HEK293 (cell line): ENCODE measurements around the gene RCSD1.

Experiments
- IKZF3 ChIP-seq: fragments of 450-650 bp; IDR thresholded peaks from 2 replicates; pipeline ENCODE4 v1.5.0; 2018; ENCODE audit warnings: missing biosample characterization, mild to moderate bottlenecking, missing genetic modification characterization, moderate library complexity
- KLF9 ChIP-seq: fragments of 450-650 bp; formaldehyde crosslinking; IDR thresholded peaks from 2 replicates; pipeline ENCODE4 v1.5.1; 2016; ENCODE audit warnings: missing biosample characterization, missing genetic modification characterization, low read depth
- PRDM1 ChIP-seq: fragments of 450-650 bp; formaldehyde crosslinking; IDR thresholded peaks from 2 replicates; pipeline ENCODE4; 2016; ENCODE audit warnings: missing biosample characterization, missing genetic modification characterization
- YY2 ChIP-seq: fragments of 450-650 bp; formaldehyde crosslinking; IDR thresholded peaks from 2 replicates; pipeline ENCODE4 v1.5.1; 2016; ENCODE audit warnings: missing biosample characterization, missing genetic modification characterization
- ZNF114 ChIP-seq: fragments of 450-650 bp; formaldehyde crosslinking; IDR thresholded peaks from 2 replicates; pipeline ENCODE4 v1.5.0; 2017; ENCODE audit warnings: missing biosample characterization, missing genetic modification characterization
- ZNF274 ChIP-seq, 2 experiments: fragments of 200-500 bp in 1 of 2; fragments of 450-650 bp in 1 of 2; sonication (Bioruptor generic) in 1 of 2; formaldehyde crosslinking in 1 of 2; IDR thresholded peaks; 2 replicates each; pipeline versions ENCODE4 v1.5.1 to v1.6.1; 2014 to 2016; ENCODE audit warnings: borderline replicate concordance in 1 of 2, inconsistent platforms in 1 of 2, low read length in 1 of 2, missing biosample characterization in 1 of 2, missing genetic modification characterization in 1 of 2
- ZNF311 ChIP-seq: fragments of 450-650 bp; formaldehyde crosslinking; IDR thresholded peaks from 2 replicates; pipeline ENCODE4 v1.5.1; 2017; ENCODE audit warnings: missing biosample characterization, missing genetic modification characterization, borderline replicate concordance
- ZNF354C ChIP-seq: fragments of 450-650 bp; formaldehyde crosslinking; IDR thresholded peaks from 2 replicates; pipeline ENCODE4 v1.5.1; 2016; ENCODE audit warnings: missing biosample characterization, missing genetic modification characterization, low read depth, borderline replicate concordance
- ZNF391 ChIP-seq: fragments of 450-650 bp; formaldehyde crosslinking; IDR thresholded peaks from 2 replicates; pipeline ENCODE4 v1.5.1; 2016; ENCODE audit warnings: low read depth, missing biosample characterization, missing genetic modification characterization, borderline replicate concordance
- ZNF394 ChIP-seq: fragments of 450-650 bp; formaldehyde crosslinking; IDR thresholded peaks from 2 replicates; pipeline ENCODE4 v1.5.1; 2016; ENCODE audit warnings: missing biosample characterization, missing genetic modification characterization, mild to moderate bottlenecking, moderate library complexity, borderline replicate concordance
- ZNF48 ChIP-seq: fragments of 450-650 bp; formaldehyde crosslinking; IDR thresholded peaks from 2 replicates; pipeline ENCODE4 v1.5.1; 2016; ENCODE audit warnings: missing biosample characterization, missing genetic modification characterization
- ZNF514 ChIP-seq: fragments of 450-650 bp; formaldehyde crosslinking; IDR thresholded peaks from 2 replicates; pipeline ENCODE4 v1.5.1; 2016; ENCODE audit warnings: missing biosample characterization, missing genetic modification characterization
- ZNF558 ChIP-seq: fragments of 450-650 bp; formaldehyde crosslinking; IDR thresholded peaks from 2 replicates; pipeline ENCODE4 v1.5.1; 2016; ENCODE audit warnings: missing biosample characterization, missing genetic modification characterization
- ZNF585B ChIP-seq: fragments of 450-650 bp; formaldehyde crosslinking; IDR thresholded peaks from 2 replicates; pipeline ENCODE4 v1.5.1; 2016; ENCODE audit warnings: missing biosample characterization, missing genetic modification characterization
- ZNF610 ChIP-seq: fragments of 450-650 bp; formaldehyde crosslinking; IDR thresholded peaks from 2 replicates; pipeline ENCODE4 v1.5.1; 2016; ENCODE audit warnings: missing biosample characterization, missing genetic modification characterization, borderline replicate concordance
- ZNF660 ChIP-seq: fragments of 450-650 bp; IDR thresholded peaks from 2 replicates; pipeline ENCODE4 v1.5.1; 2018; ENCODE audit warnings: missing biosample characterization, mild to moderate bottlenecking, missing genetic modification characterization
- ZNF768 ChIP-seq: fragments of 450-650 bp; formaldehyde crosslinking; IDR thresholded peaks from 2 replicates; pipeline ENCODE4 v1.5.1; 2018; ENCODE audit warnings: missing biosample characterization, mild to moderate bottlenecking, missing genetic modification characterization
- ZNF791 ChIP-seq: fragments of 450-650 bp; formaldehyde crosslinking; IDR thresholded peaks from 2 replicates; pipeline ENCODE4 v1.5.1; 2016; ENCODE audit warnings: missing biosample characterization, missing genetic modification characterization
- ZSCAN30 ChIP-seq: fragments of 450-650 bp; IDR thresholded peaks from 2 replicates; pipeline ENCODE4 v1.5.1; 2018; ENCODE audit warnings: missing biosample characterization, mild to moderate bottlenecking, missing genetic modification characterization, moderate library complexity
- TF ChIP-seq, protein P1 (sequence below): fragments of 450-650 bp; formaldehyde crosslinking; IDR thresholded peaks from 2 replicates; pipeline ENCODE4 v1.5.1; 2016; ENCODE audit warnings: missing biosample characterization, missing genetic modification characterization
- TF ChIP-seq, protein P2 (sequence below): fragments of 450-650 bp; formaldehyde crosslinking; optimal IDR thresholded peaks from 2 replicates; pipeline ENCODE3; 2016; ENCODE audit warnings: missing biosample characterization, mild to moderate bottlenecking, missing genetic modification characterization
- TF ChIP-seq, protein P3 (sequence below): fragments of 450-650 bp; formaldehyde crosslinking; IDR thresholded peaks from 2 replicates; pipeline ENCODE4 v1.5.1; 2016; ENCODE audit warnings: missing biosample characterization, missing genetic modification characterization
- TF ChIP-seq, protein P4 (sequence below): fragments of 450-650 bp; formaldehyde crosslinking; IDR thresholded peaks from 2 replicates; pipeline ENCODE4 v1.5.1; 2016; ENCODE audit warnings: missing biosample characterization, missing genetic modification characterization
- TF ChIP-seq, protein P5 (sequence below): fragments of 450-650 bp; formaldehyde crosslinking; IDR thresholded peaks from 2 replicates; pipeline ENCODE4 v1.5.1; 2017; ENCODE audit warnings: missing biosample characterization, missing genetic modification characterization
- TF ChIP-seq, protein P6 (sequence below): fragments of 450-650 bp; formaldehyde crosslinking; IDR thresholded peaks from 2 replicates; pipeline ENCODE4 v1.5.1; 2016; ENCODE audit warnings: missing biosample characterization, missing genetic modification characterization
- TF ChIP-seq, protein P7 (sequence below): fragments of 450-650 bp; formaldehyde crosslinking; IDR thresholded peaks from 2 replicates; pipeline ENCODE4 v1.5.1; 2016; ENCODE audit warnings: missing biosample characterization, missing genetic modification characterization

The RCSD1 gene

DNA sequence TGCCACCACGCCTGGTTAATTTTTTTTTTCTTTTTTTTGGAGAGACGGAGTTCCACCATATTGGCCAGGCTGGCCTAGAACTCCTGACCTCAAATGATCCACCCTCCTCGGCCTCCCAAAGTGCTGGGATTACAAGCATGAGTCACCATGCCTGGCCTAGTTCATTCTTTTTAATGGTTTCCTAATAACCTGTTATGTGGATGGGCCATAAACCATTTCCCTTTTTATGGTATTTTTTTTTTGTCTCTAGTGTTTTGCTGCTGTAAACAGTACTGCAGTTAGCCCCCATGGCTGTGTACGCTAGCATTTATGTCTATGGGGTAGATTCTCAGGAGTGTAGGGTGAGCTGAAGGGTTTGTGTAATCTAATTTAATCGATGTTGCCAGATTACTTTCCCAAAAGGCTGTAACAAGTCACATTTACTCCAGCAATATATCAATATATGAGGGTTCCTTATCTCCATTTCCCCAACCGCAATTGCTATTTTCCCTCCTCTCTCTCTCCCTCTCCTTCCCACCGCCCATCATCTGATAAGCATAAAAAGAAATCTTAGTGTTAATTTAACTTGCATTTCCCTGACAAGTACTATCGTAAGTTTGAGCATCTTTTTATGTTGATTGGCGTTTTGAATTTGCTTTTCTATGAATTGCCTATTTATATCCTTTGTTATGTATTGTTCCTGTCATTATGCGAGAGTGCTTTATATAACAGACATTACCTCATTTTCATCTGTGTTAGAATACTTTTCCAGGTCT lies 28.7 kb downstream of the RCSD1 start (continued):
- TF ChIP-seq, protein P1, sequence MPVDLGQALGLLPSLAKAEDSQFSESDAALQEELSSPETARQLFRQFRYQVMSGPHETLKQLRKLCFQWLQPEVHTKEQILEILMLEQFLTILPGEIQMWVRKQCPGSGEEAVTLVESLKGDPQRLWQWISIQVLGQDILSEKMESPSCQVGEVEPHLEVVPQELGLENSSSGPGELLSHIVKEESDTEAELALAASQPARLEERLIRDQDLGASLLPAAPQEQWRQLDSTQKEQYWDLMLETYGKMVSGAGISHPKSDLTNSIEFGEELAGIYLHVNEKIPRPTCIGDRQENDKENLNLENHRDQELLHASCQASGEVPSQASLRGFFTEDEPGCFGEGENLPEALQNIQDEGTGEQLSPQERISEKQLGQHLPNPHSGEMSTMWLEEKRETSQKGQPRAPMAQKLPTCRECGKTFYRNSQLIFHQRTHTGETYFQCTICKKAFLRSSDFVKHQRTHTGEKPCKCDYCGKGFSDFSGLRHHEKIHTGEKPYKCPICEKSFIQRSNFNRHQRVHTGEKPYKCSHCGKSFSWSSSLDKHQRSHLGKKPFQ, result peak; percentile 95
- TF ChIP-seq ZNF354C (no peak), ZNF585B (no peak), ZNF311 (no peak), ZNF768 (tag by site-specific recombination) (no peak), ZNF610 (peak; percentile 78), ZNF514 (no peak), IKZF3 (tag by site-specific recombination) (peak; percentile 79), ZNF558 (tag by site-specific recombination) (peak; percentile 71; the same call in 1 of the 2 replicates), ZNF48 (no peak), ZNF391 (peak; percentile 93), ZNF394 (tag by site-specific recombination) (no peak; the same call in 1 of the 2 replicates), ZNF791 (tag by site-specific recombination) (no peak), ZNF660 (tag by site-specific recombination) (no peak), ZNF274 (IDR thresholded peaks at IDR 0.05; ENCODE audit: low read length) (no peak), ZNF274 (tag by site-specific recombination; IDR thresholded peaks at IDR 0.05; ENCODE audit: borderline replicate concordance) (no peak), YY2 (tag by site-specific recombination) (no peak), PRDM1 (tag by site-specific recombination) (no peak; the same call in 1 of the 2 replicates), ZSCAN30 (tag by site-specific recombination) (peak; percentile 84), KLF9 (peak; percentile 59; the same call in 1 of the 2 replicates), ZNF114 (tag by site-specific recombination) (no peak)
- TF ChIP-seq, protein P2, sequence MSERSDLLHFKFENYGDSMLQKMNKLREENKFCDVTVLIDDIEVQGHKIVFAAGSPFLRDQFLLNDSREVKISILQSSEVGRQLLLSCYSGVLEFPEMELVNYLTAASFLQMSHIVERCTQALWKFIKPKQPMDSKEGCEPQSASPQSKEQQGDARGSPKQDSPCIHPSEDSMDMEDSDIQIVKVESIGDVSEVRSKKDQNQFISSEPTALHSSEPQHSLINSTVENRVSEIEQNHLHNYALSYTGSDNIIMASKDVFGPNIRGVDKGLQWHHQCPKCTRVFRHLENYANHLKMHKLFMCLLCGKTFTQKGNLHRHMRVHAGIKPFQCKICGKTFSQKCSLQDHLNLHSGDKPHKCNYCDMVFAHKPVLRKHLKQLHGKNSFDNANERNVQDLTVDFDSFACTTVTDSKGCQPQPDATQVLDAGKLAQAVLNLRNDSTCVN (tag by site-specific recombination), result no peak
- TF ChIP-seq, protein P3, sequence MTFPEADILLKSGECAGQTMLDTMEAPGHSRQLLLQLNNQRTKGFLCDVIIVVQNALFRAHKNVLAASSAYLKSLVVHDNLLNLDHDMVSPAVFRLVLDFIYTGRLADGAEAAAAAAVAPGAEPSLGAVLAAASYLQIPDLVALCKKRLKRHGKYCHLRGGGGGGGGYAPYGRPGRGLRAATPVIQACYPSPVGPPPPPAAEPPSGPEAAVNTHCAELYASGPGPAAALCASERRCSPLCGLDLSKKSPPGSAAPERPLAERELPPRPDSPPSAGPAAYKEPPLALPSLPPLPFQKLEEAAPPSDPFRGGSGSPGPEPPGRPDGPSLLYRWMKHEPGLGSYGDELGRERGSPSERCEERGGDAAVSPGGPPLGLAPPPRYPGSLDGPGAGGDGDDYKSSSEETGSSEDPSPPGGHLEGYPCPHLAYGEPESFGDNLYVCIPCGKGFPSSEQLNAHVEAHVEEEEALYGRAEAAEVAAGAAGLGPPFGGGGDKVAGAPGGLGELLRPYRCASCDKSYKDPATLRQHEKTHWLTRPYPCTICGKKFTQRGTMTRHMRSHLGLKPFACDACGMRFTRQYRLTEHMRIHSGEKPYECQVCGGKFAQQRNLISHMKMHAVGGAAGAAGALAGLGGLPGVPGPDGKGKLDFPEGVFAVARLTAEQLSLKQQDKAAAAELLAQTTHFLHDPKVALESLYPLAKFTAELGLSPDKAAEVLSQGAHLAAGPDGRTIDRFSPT (tag by site-specific recombination), result no peak
- TF ChIP-seq, protein P4, sequence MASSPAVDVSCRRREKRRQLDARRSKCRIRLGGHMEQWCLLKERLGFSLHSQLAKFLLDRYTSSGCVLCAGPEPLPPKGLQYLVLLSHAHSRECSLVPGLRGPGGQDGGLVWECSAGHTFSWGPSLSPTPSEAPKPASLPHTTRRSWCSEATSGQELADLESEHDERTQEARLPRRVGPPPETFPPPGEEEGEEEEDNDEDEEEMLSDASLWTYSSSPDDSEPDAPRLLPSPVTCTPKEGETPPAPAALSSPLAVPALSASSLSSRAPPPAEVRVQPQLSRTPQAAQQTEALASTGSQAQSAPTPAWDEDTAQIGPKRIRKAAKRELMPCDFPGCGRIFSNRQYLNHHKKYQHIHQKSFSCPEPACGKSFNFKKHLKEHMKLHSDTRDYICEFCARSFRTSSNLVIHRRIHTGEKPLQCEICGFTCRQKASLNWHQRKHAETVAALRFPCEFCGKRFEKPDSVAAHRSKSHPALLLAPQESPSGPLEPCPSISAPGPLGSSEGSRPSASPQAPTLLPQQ (tag by site-specific recombination), result peak; percentile 94
- TF ChIP-seq, protein P5, sequence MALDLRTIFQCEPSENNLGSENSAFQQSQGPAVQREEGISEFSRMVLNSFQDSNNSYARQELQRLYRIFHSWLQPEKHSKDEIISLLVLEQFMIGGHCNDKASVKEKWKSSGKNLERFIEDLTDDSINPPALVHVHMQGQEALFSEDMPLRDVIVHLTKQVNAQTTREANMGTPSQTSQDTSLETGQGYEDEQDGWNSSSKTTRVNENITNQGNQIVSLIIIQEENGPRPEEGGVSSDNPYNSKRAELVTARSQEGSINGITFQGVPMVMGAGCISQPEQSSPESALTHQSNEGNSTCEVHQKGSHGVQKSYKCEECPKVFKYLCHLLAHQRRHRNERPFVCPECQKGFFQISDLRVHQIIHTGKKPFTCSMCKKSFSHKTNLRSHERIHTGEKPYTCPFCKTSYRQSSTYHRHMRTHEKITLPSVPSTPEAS (tag by site-specific recombination), result peak; percentile 44
- TF ChIP-seq, protein P6, sequence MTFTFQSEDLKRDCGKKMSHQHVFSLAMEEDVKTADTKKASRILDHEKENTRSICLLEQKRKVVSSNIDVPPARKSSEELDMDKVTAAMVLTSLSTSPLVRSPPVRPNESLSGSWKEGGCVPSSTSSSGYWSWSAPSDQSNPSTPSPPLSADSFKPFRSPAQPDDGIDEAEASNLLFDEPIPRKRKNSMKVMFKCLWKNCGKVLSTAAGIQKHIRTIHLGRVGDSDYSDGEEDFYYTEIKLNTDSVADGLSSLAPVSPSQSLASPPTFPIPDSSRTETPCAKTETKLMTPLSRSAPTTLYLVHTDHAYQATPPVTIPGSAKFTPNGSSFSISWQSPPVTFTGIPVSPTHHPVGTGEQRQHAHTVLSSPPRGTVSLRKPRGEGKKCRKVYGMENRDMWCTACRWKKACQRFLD (tag by site-specific recombination), result no peak
- TF ChIP-seq, protein P7, sequence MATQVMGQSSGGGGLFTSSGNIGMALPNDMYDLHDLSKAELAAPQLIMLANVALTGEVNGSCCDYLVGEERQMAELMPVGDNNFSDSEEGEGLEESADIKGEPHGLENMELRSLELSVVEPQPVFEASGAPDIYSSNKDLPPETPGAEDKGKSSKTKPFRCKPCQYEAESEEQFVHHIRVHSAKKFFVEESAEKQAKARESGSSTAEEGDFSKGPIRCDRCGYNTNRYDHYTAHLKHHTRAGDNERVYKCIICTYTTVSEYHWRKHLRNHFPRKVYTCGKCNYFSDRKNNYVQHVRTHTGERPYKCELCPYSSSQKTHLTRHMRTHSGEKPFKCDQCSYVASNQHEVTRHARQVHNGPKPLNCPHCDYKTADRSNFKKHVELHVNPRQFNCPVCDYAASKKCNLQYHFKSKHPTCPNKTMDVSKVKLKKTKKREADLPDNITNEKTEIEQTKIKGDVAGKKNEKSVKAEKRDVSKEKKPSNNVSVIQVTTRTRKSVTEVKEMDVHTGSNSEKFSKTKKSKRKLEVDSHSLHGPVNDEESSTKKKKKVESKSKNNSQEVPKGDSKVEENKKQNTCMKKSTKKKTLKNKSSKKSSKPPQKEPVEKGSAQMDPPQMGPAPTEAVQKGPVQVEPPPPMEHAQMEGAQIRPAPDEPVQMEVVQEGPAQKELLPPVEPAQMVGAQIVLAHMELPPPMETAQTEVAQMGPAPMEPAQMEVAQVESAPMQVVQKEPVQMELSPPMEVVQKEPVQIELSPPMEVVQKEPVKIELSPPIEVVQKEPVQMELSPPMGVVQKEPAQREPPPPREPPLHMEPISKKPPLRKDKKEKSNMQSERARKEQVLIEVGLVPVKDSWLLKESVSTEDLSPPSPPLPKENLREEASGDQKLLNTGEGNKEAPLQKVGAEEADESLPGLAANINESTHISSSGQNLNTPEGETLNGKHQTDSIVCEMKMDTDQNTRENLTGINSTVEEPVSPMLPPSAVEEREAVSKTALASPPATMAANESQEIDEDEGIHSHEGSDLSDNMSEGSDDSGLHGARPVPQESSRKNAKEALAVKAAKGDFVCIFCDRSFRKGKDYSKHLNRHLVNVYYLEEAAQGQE (tag by site-specific recombination), result no peak
